Mesothelial cell of epicardium (in vitro differentiated cells): Measurements from ENCODE around the gene PLXNB2. TPM values are rescaled to one million over a fixed set of nuclear protein-coding genes. Genes with fewer than 3 reads are reported as not detected.
A peak's percentile ranks its signal among the peaks of the same experiment; 100 is the strongest.

Experiments used
- DNase-seq, 2 experiments: peaks; one replicate each; pipeline ENCODE4 v3.0.0; 2021; ENCODE audit warnings: low spot score in 2 of 2; ENCODE audit not compliant: unreplicated experiment in 2 of 2
- H3K27ac Mint-ChIP-seq: 2 replicates; pipeline ENCODE4 v1.8.0; 2021; ENCODE audit warnings: mixed read lengths
- H3K27me3 Mint-ChIP-seq: 2 replicates; pipeline ENCODE4 v1.8.0; 2021; ENCODE audit warnings: low read depth, mixed read lengths
- H3K36me3 Mint-ChIP-seq: 2 replicates; pipeline ENCODE4 v1.8.0; 2021; ENCODE audit warnings: mixed read lengths
- H3K4me1 Mint-ChIP-seq: 2 replicates; pipeline ENCODE4 v1.8.0; 2021; ENCODE audit warnings: mixed read lengths
- H3K4me3 Mint-ChIP-seq: 2 replicates; pipeline ENCODE4 v1.8.0; 2021; ENCODE audit warnings: mild to moderate bottlenecking, moderate library complexity, mixed read lengths
- H3K9me3 Mint-ChIP-seq: 2 replicates; pipeline ENCODE4 v1.8.0; 2021; ENCODE audit warnings: mixed read lengths
- CTCF ChIP-seq: fragments of 200-600 bp; sonication (generic); IDR thresholded peaks from one replicate; pipeline ENCODE4 v1.5.0; 2021; ENCODE audit warnings: antibody characterized with exemption; ENCODE audit not compliant: unreplicated experiment
- total RNA-seq: library from RNA; stranded (reverse); gene quantifications from 3 replicates; pipeline ENCODE4 v1.2.1, GENCODE V29; 2021

Gene PLXNB2
- total RNA-seq, 1 donor from 2014 or later, result 467 TPM

GRCh38 chr22:50258361-50259292 lies 48.8 kb downstream of the PLXNB2 start:
- no peaks in the 10 kb centered on the region for H3K36me3 Mint-ChIP-seq
- DNase-seq, result no peak
- peaks cover 8% of the 10 kb centered on the region for H3K4me1 Mint-ChIP-seq
- no peaks in the 10 kb centered on the region for H3K9me3 Mint-ChIP-seq
- TF ChIP-seq CTCF, result no peak
- H3K27ac Mint-ChIP-seq, result no peak overlapping the region
- peaks cover 6% of the 10 kb centered on the region for H3K27me3 Mint-ChIP-seq
- peak overlapping the region; percentile 37 for H3K4me3 Mint-ChIP-seq

- DNase-seq, result no peak
- peaks cover 8% of the 10 kb centered on the region for H3K4me1 Mint-ChIP-seq
- H3K4me3 Mint-ChIP-seq, result no peak overlapping the region
Measured at GRCh38 chr22:50257451-50258360, 49.7 kb downstream of the PLXNB2 start.

GRCh38 chr22:50257041-50257440 lies 50.4 kb downstream of the PLXNB2 start:
- Mint-ChIP-seq H3K27ac (no peak overlapping the region), H3K4me1 (peaks cover 2% of the 10 kb centered on the region), H3K27me3 (peaks cover under 1% of the 10 kb centered on the region), H3K9me3 (no peaks in the 10 kb centered on the region), H3K36me3 (no peaks in the 10 kb centered on the region), H3K4me3 (no peak overlapping the region)
- DNase-seq, result no peak
- TF ChIP-seq CTCF, result no peak

More at GRCh38 chr22:50257451-50258360, 49.7 kb downstream of the PLXNB2 start:
- no peak for TF ChIP-seq CTCF
- Mint-ChIP-seq H3K27ac (no peak overlapping the region), H3K27me3 (peaks cover 6% of the 10 kb centered on the region), H3K9me3 (no peaks in the 10 kb centered on the region), H3K36me3 (no peaks in the 10 kb centered on the region)

GRCh38 chr22:50256258-50256862 lies 51.1 kb downstream of the PLXNB2 start:
- H3K4me1 Mint-ChIP-seq, result no peaks in the 10 kb centered on the region
- no peak overlapping the region for H3K4me3 Mint-ChIP-seq
- no peaks in the 10 kb centered on the region for H3K9me3 Mint-ChIP-seq
- H3K27ac Mint-ChIP-seq, result no peak overlapping the region
- no peaks in the 10 kb centered on the region for H3K36me3 Mint-ChIP-seq
- no peaks in the 10 kb centered on the region for H3K27me3 Mint-ChIP-seq
- no peak for TF ChIP-seq CTCF
- no peak for DNase-seq

GRCh38 chr22:50255607-50256006 lies 51.8 kb downstream of the PLXNB2 start:
- no peak for DNase-seq
- Mint-ChIP-seq H3K4me1 (peaks cover 2% of the 10 kb centered on the region), H3K9me3 (no peaks in the 10 kb centered on the region), H3K27me3 (no peaks in the 10 kb centered on the region), H3K36me3 (no peaks in the 10 kb centered on the region), H3K27ac (no peak overlapping the region), H3K4me3 (no peak overlapping the region)
- TF ChIP-seq CTCF, result no peak
